Right lobe of liver (tissue), 4 donors: ENCODE measurements around the gene CDC37.

ENCODE experiments used
- CTCF ChIP-seq, 4 donors: fragments of 200-600 bp in 3 of 4; fragments of 450-650 bp in 1 of 4; IDR thresholded peaks; one replicate each; pipeline versions ENCODE4 v1.5.1 to v1.8.0; 2016 to 2022; ENCODE audit warnings: antibody characterized with exemption in 4 of 4, mild to moderate bottlenecking in 2 of 4
- POLR2A ChIP-seq: fragments of 450-650 bp; IDR thresholded peaks from one replicate; pipeline ENCODE4 v1.6.1; 2017; ENCODE audit warnings: antibody characterized with exemption, mild to moderate bottlenecking
- donor health status: DM: no; HTN: no; CAD: no.
- donor health status: DM: no; HTN: no; CAD: no.
- donor health status: DM: no; HTN: yes; CAD: no.

- TF ChIP-seq CTCF (IDR thresholded peaks at IDR 0.05) (no peak), POLR2A (no peak)
Measured at GRCh38 chr19:10418485-10419199, 15.3 kb upstream of the CDC37 start.
